SHP77 treated with DMSO at 0.1 percent for 48 hours (cell line): ENCODE results near the gene ATIC.

Source experiments
- DNase-seq: peaks from one replicate; lab custom pipeline; 2025; lab: John Stamatoyannopoulos, UW

ATIC gene

DNA sequence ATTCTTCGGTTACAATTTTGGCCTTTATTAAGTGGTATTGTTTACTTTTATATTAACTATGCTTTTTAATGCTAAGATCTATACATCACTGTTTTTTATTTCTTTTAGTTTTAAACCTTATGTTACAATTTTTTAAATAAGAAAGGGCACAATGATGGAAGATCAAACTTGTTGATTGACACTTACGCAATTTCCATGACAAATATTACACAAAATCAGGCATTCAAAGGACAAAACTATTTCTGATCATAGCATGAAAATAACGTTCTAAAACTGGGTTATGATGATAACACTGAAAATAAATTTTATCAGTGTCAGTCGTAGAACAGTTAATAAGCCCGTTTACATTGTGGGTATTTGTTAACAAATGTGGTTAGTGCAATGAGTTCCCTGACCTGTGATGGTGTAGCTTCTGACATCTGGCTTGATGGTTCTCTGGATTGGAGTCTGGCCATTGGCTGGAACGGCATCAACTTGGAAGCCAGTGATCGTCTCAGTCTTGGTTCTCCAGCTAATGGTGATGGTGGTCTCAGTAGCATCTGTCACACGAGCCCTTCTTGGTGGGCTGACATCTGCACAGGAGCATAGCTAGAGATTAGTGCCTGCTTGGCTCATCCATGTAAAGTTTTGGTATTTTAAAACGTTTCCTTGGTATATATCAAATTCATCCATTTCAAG lies 64.4 kb downstream of the ATIC start:
- no peak for DNase-seq

DNA sequence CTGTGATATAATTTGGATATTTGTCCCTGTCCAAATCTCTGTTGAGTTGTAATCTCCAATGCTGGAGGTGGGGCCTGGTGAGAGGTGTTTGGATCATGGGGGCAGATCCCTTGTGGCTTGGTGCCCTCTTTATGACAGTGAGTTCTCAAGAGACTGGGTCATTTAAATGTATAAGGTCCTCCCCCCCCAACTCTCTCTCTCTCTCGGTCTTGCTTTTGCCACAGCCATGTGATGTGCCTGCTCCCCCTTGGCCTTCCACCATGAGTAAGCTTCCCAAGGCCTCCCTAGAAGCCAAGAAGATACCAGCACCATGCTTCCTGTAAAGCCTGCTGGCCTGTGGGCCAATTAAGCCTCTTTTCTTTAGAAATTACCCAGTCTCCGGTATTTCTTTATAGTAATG lies 65.4 kb downstream of the ATIC start:
- DNase-seq: no peak

DNA sequence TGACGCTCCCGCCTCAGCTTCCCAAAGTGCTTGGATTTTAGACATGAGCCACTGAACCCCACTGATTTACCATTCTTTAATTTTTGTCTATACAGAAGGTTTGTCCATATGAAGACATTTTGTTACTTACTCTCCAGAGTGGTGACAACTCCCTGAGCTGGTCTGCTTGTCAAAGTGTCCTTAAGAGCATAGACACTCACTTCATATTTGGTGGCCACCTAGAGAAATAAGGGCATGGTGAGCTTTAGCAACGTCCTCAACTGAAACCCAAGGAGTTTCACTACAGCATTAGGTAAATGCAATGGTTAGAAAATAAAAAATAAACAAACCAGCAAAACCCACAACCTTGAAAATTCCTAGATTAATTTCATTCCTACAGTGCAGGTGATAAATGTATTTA lies 66.2 kb downstream of the ATIC start:
- DNase-seq: no peak

DNA sequence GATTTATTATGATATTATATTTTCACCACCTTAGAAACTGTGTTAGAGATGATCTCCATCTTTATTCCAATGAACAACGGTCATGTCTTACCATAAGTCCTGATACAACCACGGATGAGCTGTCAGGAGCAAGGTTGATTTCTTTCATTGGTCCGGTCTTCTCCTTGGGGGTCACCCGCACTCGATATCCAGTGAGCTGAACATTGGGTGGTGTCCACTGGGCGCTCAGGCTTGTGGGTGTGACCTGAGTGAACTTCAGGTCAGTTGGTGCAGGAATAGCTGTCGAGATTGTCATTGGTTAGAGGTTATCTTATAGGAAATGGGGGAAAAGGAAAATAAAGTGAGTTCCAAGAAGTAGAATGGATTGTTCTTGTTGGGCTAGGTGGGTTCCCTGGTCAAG lies 67.2 kb downstream of the ATIC start:
- DNase-seq: no peak

DNA sequence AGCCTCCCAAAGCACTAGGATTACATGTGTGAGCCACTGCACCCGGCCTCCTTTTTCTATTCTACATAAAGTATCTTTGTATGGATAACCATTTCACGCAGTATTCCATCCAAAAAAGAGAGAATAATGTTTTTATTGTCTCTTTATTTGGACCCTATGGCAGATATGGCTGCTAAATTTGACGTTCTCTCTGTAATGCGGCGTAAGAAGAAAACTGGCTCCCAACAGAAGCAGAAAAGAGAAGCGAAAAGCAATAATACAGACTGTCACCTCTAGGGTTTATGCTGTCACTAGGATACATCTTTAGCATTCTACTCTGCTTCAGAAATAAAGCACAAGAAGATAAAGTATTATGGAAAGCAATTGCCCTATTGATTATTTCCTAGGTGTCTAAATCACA lies 68.1 kb downstream of the ATIC start:
- DNase-seq: no peak

DNA sequence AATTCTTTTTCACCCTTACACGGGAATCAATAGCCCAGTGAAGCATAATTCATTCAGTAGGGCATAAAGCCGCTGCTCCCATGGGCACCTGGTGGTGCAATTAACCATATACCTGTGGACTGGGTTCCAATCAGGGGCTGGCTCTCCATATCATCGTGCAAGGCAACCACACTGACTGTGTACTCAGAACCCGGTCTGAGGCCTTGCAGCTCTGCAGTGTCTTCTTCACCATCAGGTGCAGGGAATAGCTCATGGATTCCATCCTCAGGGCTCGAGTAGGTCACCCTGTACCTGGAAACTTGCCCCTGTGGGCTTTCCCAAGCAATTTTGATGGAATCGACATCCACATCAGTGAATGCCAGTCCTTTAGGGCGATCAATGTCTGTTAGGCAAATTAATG lies 68.8 kb downstream of the ATIC start:
- DNase-seq: no peak

DNA sequence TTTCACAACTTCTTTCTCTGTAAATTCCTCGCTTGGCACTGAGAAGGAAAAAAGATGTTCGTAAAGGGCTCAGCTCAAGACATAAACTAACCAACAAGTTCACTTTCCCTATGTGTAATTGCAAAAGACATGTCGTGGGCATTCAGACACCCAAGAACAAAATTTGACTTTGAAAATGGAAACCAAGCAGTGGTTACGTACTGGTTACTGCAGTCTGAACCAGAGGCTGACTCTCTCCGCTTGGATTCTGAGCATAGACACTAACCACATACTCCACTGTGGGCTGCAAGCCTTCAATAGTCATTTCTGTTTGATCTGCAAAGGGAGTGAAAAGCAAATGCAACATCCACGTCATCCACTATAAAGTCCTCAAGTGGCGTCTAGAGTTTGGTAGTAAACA lies 70.2 kb downstream of the ATIC start:
- no peak for DNase-seq

DNA sequence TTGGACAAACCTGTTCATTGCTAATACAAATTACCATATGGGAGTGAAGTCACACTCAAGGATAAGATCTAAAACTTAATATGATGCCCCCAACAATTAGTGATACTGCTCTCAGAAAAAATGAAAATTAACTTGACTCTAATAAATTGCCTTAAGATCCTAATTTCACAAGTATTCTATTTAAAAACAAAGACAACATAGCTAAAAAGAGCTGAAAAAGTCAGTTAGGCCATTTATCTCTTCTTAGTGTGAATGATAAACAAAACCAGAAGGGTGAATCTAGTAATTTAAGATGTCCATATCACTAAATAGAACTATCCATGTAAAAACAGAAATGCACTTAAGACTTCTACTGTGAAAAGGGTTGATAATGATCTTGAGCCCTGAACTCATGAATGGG lies 70.6 kb downstream of the ATIC start:
- DNase-seq: no peak

DNA sequence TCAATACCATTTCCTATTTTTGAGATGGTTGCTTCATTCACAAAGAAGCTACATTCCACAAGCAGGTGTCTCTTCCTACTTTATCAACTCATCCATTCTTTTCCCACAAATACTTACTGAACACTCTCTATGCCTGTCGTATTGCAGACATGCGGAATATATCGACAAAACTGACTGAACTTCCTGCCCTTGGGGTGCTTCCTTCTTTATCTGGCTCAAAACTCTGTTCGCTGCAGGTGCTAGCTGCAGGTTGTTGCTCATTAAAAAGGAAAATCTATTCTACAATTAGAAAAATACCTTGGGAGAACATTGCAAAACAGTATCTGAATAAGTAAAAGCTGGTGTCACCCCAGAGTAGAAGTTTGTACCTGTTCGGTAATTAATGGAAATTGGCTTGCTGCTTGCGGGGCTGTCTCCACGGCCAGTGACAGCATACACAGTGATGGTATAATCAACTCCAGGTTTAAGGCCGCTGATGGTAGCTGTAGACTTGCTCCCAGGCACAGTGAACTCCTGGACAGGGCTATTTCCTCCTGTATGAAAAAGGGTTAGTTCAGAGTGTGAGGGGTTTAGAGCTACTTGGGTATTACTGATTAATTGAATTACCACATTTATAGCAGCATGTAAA lies 71.9 kb downstream of the ATIC start:
- DNase-seq: no peak

DNA sequence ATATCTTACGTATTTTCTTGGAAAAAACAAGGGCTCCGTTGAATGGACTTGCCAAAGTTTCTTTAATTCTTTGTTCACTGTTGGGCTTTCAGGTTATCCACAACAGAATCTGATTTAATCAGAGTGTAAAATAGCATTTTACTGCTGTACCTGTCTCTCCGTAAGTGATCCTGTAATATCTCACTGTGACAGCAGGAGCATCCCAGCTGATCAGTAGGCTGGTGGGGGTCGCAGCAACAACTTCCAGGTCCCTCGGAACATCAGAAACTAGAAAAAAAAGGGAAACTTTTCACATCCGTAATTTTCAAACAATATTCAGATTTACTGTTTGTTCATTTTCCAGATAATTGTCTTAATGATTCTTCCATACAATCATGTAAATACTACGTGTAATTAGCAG lies 72.9 kb downstream of the ATIC start:
- no peak for DNase-seq

DNA sequence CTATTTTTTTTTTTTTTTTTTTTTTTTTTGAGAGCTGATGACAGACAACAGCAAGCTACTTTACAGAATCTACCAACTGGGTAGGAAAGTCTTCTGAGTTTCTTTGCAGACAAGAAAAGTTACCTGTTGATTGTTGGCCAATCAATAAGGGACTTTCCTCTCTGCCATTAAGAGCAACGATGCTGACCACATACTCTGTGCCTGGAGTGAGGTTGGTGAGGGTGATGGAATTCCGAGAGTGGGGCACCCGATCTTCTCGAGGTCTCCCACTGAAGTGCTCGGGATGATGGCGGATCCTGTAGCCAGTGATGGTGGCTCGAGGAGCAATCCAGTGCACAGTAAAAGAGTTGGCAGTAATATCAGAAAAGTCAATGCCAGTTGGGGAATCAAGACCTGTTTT lies 74.7 kb downstream of the ATIC start:
- no peak for DNase-seq

DNA sequence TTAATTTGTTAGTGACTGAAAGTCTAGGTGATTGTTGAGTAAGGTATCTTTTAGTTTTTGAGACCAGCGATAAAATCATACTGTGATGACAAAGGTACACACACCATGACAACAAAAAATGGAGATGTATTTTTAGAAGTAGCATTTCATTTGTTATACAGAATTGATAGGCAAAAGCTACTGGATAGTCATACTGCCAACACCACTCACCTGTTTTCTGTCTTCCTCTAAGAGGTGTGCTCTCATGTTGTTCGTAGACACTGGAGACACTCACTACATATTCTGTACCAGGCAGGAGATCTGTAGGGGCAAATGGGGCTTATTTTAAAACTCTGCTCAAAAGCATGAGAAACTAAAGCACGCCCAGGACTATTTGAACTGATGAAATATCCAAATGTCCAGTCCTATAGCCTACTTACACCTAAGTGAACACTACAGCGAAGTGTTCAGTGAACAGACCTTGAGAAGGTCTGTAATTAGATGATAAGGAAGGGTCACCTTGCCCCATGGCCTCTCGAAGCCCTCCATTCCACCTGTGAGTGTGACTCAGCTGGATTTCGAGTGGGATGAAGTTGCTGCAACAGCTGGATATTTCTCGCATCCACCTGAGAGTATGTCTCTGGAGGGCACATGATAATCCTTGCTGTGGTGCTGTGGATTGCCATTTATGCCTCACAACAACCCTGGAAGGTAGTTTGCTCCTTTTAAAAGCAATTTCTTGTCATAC lies 76.3 kb downstream of the ATIC start:
- DNase-seq: no peak

DNA sequence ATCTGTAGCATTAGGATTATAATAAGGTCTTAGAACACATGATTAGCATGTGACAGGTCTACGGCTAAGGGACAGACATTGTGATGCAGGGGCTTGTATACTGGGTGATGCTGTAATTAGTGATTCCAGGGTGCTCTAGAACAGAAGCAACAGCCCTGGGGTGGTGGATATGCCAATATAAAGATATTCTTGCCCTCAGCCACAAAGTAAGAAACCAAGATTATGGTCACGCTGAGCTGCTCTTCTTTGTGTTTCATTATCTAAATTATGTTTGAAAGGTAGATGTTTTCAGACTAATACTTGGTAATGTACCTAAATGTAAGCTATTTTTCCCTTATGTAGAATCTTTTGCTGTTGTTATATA lies 78.7 kb downstream of the ATIC start:
- DNase-seq: no peak

DNA sequence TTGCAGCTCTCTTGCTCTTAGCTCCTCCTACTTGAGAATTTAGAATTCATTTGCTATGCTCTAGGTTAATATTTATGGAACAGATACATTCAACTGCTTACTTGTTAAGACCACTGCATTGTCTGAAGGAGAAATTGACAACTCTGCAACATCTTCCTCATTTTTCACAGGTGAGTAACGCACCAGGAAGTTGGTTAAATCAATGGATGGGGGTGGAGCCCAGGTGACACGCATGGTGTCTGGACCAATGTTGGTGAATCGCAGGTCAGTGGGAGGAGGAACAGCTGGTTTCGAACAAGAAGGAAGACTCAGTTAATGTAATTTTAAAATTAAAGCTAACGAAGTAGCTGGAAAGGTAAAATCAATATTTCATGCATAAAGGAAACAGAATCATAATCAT lies 79.7 kb downstream of the ATIC start:
- no peak for DNase-seq

DNA sequence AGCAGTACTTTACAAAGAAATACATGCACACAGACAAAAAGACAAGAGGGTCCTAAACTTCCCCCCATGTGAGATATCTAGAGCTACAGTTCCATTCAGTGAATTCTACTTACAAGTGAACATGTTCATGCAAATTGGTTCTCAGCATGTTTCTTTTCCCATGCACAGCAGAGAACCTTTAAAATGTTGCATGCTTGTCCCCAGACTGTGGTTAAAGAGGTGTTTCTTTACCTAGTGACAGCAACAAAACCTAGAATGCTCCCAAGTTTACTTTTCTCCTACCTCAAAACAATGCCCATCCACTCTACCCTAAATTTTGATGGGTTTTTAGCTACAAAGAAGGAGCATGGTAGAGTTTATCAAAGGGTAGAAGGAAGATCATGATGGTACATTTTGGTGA lies 80.3 kb downstream of the ATIC start:
- no peak for DNase-seq

DNA sequence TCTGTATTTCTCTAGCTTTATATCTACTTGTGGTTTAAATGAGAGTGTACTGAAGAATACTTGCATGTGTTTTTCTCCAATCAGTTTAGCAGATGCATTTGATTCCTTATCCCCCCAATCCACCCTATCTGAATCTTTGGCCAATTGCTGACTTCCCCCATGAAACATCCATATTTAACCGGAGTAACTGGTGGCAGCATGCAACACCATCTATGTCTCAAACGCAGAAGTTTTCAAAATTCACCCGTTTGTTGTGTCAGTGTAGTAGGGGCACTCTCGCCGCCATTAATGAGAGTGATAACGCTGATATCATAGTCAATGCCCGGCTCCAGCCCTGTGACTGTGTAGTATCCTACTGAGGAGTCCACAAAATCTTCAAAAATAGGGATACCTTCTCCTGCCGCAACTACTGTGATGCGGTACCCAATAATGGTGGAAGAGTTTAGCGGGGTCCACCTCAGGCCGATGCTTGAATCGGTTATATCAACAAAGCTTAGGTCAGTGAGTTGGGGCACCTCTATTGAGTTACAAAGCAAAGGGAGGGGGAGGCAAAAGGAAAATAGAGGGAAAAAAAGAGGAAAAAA lies 80.9 kb downstream of the ATIC start:
- no peak for DNase-seq

DNA sequence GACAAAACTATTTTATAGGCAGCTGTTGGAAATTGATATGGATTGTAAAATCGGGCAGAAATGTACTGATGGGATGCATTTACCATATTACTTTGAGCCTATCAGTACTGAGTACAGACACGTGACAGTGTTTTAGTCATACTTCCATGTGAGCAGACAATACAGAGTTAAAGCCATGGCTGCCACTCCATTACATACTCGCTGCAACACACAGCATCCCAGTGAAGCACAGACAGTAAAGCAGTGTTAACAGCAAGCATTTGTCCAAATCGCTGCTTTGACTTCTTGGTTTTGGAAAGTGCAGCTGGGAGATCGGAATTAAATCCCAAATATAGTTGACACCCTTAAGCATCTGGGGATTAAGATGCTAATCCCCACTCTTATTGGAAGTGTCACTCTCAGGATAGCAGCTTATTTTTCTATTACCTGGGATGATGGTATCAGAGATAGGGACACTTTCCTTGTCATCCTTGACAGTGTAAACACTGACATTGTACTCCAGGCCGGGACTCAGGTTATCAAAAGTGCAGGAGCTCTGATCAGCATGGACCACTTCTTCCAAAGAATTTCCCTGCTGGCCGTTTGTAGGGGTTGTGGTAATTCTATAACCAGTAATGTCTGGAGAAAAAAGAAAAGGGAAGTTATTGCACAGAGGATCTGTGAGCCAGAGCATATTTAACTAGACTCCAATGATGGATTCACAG lies 82.4 kb downstream of the ATIC start:
- no peak for DNase-seq

DNA sequence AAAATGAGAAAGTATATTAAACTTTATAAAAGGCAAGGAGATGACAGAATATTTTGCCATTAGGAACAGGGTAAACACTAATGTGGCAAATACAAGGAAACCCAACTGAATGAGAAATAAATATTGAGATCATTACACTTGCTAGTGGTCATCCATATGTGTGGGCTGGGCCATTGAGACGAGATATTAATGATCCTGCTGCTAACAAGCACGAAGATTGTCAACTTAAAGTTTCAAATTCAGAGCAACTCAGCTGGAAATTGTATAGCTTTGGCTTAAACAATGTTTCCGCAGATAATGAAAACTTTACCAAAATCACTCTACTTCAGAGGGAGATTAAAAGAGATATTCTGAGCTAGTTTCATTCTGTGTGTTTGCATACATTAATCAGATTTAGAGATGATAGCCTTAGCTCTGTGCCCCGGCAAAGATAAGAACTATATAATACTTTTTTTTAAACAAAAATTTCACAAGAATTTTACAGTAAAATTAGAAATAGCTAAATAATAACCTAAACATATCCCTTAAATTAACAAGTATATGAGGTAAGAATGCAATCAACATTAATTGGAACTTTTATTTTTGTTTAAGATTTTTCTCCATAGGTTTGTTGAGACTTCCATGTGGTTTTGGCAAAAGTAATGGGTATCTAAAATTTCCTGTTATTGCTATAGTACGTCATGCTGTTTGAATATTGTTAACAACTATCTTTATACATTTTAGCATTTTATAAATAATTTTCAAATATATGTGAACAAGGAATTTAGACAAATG lies 84.0 kb downstream of the ATIC start:
- DNase-seq: no peak

DNA sequence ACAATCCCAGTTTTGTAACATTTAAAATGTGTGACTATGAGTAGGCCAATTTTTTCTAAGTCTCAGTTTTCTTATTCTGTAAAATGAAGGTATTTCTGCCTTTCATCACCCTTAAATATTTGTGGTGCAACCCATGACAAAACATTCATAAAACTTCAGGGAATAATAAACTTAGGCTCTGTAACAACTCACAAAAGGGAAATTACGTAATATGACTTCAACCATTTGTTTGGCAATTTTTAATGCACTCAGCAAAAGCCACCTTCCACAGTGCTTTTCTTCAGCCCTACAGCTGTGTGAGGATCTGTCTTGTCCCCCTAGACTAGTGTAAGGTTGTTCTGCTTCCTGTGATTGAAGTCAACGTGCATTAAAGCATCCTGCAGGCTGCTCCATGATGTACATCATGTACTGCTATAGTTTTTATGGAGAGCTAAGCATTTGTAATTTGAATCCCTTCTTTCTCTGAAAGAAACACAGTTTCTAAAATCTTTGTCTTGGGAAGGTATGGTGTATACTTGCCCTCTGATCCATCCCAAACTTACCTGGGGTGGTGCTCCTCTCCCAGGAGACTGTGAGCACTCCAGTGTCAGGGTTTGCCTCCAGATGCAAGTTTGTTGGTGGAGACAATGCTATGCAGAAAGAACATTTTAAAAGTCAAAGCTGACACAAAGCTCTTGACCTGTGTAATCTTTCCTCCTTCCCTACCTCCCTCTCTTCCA lies 84.9 kb downstream of the ATIC start:
- no peak for DNase-seq

DNA sequence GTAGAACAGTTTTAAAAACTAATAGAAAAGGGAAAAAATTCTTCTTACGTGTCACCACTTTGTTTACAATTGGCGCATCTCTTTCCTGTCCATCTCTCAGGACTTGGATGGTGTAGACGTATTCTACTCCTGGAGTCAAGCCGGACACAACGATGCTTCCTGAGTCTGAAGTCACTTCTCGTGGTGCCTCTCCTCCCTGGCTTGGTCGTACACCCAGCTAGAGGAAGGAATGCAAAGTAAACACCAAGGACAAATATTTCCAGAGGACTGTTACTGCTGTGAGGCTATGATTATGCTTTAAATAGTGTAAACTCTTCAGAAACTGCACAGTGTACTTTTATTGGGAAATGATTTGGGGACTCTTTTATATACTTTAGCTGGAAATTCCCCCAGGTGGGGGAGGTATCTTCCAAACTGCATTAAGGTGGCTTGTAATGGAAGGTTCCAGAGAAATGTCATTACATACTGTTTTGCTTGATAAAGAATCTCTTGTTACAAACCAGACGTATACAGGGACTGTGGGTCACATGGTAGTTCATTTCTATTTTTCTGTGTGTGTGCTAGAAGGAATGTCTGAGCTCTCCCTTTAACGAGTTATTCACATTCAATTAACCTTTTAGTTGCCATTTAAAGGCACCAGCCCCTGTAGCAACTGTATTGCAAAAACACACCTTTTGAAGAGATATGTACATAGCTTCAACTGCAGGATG lies 85.9 kb downstream of the ATIC start:
- DNase-seq: no peak
